BLaER1 treated with 17β-estradiol and CSF1 and Interleukin-3, amounts not matched to agents 10 nM and 100 nM (cell line): Measurements from ENCODE around the gene C4A.
"Not testable (repeated sequence)": the region's sequence is repeated elsewhere in the genome, so short reads cannot be mapped to it uniquely, and the experiment has no call there.

ENCODE experiments used
- H3K27ac ChIP-seq, 11 experiments: shearing (Covaris generic); formaldehyde crosslinking; 2 replicates each; pipeline ENCODE4 v1.8.1; 2022
- H3K27me3 ChIP-seq, 11 experiments: shearing (Covaris generic); formaldehyde crosslinking; 2 replicates each; pipeline ENCODE4 v1.8.1; 2022
- H3K36me3 ChIP-seq, 11 experiments: shearing (Covaris generic); formaldehyde crosslinking; 2 replicates each; pipeline ENCODE4 v1.8.1; 2022
- H3K4me1 ChIP-seq, 10 experiments: shearing (Covaris generic); formaldehyde crosslinking; 2 replicates each; pipeline ENCODE4 v1.8.1; 2022
- H3K4me2 ChIP-seq, 11 experiments: shearing (Covaris generic); formaldehyde crosslinking; 2 replicates each; pipeline ENCODE4 v1.8.1; 2022
- H3K4me3 ChIP-seq, 10 experiments: shearing (Covaris generic); formaldehyde crosslinking; 2 replicates each; pipeline ENCODE4 v1.8.1; 2022
- H3K9ac ChIP-seq, 11 experiments: shearing (Covaris generic); formaldehyde crosslinking; 2 replicates each; pipeline ENCODE4 v1.8.1; 2022
- H3K9me3 ChIP-seq, 11 experiments: shearing (Covaris generic); formaldehyde crosslinking; replicated peaks in 1 of 11; 2 replicates each; pipeline ENCODE4 v1.8.1; 2022
- H4K20me1 ChIP-seq, 11 experiments: shearing (Covaris generic); formaldehyde crosslinking; 2 replicates each; pipeline ENCODE4 v1.8.1; 2022

The C4A gene

GRCh38 chr6:32013738-32014137 is 31.9 kb downstream of the C4A start:
- H3K27ac ChIP-seq, H3K36me3 ChIP-seq, H3K9ac ChIP-seq, H3K4me1 ChIP-seq, H3K4me2 ChIP-seq, H3K9me3 ChIP-seq, H3K4me3 ChIP-seq, H3K27me3 ChIP-seq, H4K20me1 ChIP-seq: not testable (repeated sequence)

DNA sequence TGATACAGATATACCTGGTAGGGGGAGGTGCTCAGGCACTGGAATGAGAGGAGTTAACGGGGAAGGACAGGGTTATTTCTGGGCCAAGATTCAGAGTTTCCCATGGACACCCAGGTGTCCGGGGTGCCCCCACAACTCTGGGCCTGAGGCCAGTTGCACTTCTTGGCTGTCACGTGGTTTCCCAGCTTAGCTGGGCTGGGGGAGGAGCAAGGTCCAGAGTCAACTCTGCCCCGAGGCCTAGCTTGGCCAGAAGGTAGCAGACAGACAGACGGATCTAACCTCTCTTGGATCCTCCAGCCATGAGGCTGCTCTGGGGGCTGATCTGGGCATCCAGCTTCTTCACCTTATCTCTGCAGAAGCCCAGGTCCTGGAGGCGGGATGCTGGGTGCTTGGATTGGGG is 32.7 kb downstream of the C4A start, which contains the start of gene C4B:
TSS of gene C4B (plus strand) at position 249 of the 400 bp plus-strand sequence. CDS start at position 300, 51 bp downstream.
- not testable (repeated sequence) for H3K9ac ChIP-seq, H3K27ac ChIP-seq, H4K20me1 ChIP-seq, H3K36me3 ChIP-seq, H3K4me1 ChIP-seq, H3K4me3 ChIP-seq, H3K4me2 ChIP-seq, H3K27me3 ChIP-seq, H3K9me3 ChIP-seq

- not testable (repeated sequence) for H3K27me3 ChIP-seq, H3K9me3 ChIP-seq, H3K4me1 ChIP-seq, H3K36me3 ChIP-seq, H3K4me2 ChIP-seq, H4K20me1 ChIP-seq, H3K4me3 ChIP-seq, H3K9ac ChIP-seq, H3K27ac ChIP-seq
Observed at GRCh38 chr6:32022100-32022499, 40.2 kb downstream of the C4A start.

DNA sequence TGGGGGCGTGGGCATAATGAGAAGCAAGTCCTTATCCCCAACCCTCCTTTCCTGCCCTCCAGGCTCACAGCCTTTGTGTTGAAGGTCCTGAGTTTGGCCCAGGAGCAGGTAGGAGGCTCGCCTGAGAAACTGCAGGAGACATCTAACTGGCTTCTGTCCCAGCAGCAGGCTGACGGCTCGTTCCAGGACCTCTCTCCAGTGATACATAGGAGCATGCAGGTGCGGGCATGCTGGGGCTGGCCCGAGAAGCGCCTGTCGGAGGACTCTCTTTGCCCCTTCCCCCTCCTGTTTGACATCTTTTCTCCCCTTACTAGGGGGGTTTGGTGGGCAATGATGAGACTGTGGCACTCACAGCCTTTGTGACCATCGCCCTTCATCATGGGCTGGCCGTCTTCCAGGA is 46.8 kb downstream of the C4A start:
- H3K27me3 ChIP-seq = not testable (repeated sequence)

DNA sequence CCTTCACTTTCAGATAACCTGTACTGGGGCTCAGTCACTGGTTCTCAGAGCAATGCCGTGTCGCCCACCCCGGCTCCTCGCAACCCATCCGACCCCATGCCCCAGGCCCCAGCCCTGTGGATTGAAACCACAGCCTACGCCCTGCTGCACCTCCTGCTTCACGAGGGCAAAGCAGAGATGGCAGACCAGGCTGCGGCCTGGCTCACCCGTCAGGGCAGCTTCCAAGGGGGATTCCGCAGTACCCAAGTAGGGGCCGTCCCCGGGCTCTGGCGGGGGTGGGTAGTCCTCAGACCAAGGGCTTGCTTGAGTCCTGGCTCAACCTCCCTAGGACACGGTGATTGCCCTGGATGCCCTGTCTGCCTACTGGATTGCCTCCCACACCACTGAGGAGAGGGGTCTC is 47.7 kb downstream of the C4A start:
- H3K4me3 ChIP-seq, H3K27me3 ChIP-seq, H3K9me3 ChIP-seq, H3K9ac ChIP-seq, H3K4me1 ChIP-seq, H3K36me3 ChIP-seq, H3K4me2 ChIP-seq, H4K20me1 ChIP-seq, H3K27ac ChIP-seq: not testable (repeated sequence)

More for the DNA sequence above, 46.8 kb downstream of the C4A start:
- H3K9me3 ChIP-seq, H3K4me1 ChIP-seq, H3K9ac ChIP-seq, H4K20me1 ChIP-seq, H3K36me3 ChIP-seq, H3K4me3 ChIP-seq, H3K4me2 ChIP-seq, H3K27ac ChIP-seq: not testable (repeated sequence)

- not testable (repeated sequence) for H3K9me3 ChIP-seq, H3K9ac ChIP-seq, H3K27me3 ChIP-seq, H3K4me1 ChIP-seq, H3K36me3 ChIP-seq, H3K27ac ChIP-seq, H4K20me1 ChIP-seq, H3K4me3 ChIP-seq, H3K4me2 ChIP-seq
Observed at GRCh38 chr6:32035283-32036013, 53.6 kb downstream of the C4A start.

GRCh38 chr6:32037136-32037535 is 55.3 kb downstream of the C4A start:
- not testable (repeated sequence) for H3K4me2 ChIP-seq, H3K36me3 ChIP-seq, H3K27me3 ChIP-seq, H3K27ac ChIP-seq, H3K9me3 ChIP-seq, H3K9ac ChIP-seq, H4K20me1 ChIP-seq, H3K4me3 ChIP-seq, H3K4me1 ChIP-seq

- not testable (repeated sequence) for H3K4me2 ChIP-seq
Observed at GRCh38 chr6:32037598-32038524, 56.0 kb downstream of the C4A start, which contains the start of gene CYP21A2. Gene CYP21A2 (plus strand): TSS chr6:32038415. CDS start chr6:32038423, 8 bp downstream.

DNA sequence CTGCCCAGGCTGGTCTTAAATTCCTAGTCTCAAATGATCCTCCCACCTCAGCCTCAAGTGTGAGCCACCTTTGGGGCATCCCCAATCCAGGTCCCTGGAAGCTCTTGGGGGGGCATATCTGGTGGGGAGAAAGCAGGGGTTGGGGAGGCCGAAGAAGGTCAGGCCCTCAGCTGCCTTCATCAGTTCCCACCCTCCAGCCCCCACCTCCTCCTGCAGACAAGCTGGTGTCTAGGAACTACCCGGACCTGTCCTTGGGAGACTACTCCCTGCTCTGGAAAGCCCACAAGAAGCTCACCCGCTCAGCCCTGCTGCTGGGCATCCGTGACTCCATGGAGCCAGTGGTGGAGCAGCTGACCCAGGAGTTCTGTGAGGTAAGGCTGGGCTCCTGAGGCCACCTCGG is 57.0 kb downstream of the C4A start:
- not testable (repeated sequence) for H3K4me3 ChIP-seq, H4K20me1 ChIP-seq, H3K4me1 ChIP-seq, H3K27me3 ChIP-seq, H3K9me3 ChIP-seq, H3K36me3 ChIP-seq, H3K9ac ChIP-seq, H3K27ac ChIP-seq, H3K4me2 ChIP-seq

More at GRCh38 chr6:32037598-32038524, 56.0 kb downstream of the C4A start, which contains the start of gene CYP21A2:
- not testable (repeated sequence) for H3K36me3 ChIP-seq, H3K4me1 ChIP-seq, H3K27me3 ChIP-seq, H3K9ac ChIP-seq, H3K4me3 ChIP-seq, H3K27ac ChIP-seq, H3K9me3 ChIP-seq, H4K20me1 ChIP-seq

DNA sequence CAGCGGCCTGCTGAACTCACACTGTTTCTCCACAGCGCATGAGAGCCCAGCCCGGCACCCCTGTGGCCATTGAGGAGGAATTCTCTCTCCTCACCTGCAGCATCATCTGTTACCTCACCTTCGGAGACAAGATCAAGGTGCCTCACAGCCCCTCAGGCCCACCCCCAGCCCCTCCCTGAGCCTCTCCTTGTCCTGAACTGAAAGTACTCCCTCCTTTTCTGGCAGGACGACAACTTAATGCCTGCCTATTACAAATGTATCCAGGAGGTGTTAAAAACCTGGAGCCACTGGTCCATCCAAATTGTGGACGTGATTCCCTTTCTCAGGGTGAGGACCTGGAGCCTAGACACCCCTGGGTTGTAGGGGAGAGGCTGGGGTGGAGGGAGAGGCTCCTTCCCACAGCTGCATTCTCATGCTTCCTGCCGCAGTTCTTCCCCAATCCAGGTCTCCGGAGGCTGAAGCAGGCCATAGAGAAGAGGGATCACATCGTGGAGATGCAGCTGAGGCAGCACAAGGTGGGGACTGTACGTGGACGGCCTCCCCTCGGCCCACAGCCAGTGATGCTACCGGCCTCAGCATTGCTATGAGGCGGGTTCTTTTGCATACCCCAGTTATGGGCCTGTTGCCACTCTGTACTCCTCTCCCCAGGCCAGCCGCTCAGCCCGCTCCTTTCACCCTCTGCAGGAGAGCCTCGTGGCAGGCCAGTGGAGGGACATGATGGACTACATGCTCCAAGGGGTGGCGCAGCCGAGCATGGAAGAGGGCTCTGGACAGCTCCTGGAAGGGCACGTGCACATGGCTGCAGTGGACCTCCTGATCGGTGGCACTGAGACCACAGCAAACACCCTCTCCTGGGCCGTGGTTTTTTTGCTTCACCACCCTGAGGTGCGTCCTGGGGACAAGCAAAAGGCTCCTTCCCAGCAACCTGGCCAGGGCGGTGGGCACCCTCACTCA is 57.7 kb downstream of the C4A start:
- H3K9me3 ChIP-seq, H3K4me2 ChIP-seq, H4K20me1 ChIP-seq, H3K4me3 ChIP-seq, H3K36me3 ChIP-seq, H3K9ac ChIP-seq, H3K27ac ChIP-seq, H3K4me1 ChIP-seq, H3K27me3 ChIP-seq: not testable (repeated sequence)

DNA sequence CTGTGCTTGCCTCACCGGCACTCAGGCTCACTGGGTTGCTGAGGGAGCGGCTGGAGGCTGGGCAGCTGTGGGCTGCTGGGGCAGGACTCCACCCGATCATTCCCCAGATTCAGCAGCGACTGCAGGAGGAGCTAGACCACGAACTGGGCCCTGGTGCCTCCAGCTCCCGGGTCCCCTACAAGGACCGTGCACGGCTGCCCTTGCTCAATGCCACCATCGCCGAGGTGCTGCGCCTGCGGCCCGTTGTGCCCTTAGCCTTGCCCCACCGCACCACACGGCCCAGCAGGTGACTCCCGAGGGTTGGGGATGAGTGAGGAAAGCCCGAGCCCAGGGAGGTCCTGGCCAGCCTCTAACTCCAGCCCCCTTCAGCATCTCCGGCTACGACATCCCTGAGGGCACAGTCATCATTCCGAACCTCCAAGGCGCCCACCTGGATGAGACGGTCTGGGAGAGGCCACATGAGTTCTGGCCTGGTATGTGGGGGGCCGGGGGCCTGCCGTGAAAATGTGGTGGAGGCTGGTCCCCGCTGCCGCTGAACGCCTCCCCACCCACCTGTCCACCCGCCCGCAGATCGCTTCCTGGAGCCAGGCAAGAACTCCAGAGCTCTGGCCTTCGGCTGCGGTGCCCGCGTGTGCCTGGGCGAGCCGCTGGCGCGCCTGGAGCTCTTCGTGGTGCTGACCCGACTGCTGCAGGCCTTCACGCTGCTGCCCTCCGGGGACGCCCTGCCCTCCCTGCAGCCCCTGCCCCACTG is 58.6 kb downstream of the C4A start:
- H4K20me1 ChIP-seq, H3K27me3 ChIP-seq, H3K9ac ChIP-seq, H3K9me3 ChIP-seq, H3K4me3 ChIP-seq, H3K27ac ChIP-seq, H3K4me1 ChIP-seq, H3K4me2 ChIP-seq, H3K36me3 ChIP-seq: not testable (repeated sequence)

GRCh38 chr6:32041050-32041321 is 59.1 kb downstream of the C4A start:
- H3K27me3 ChIP-seq, H4K20me1 ChIP-seq, H3K27ac ChIP-seq, H3K9me3 ChIP-seq, H3K4me2 ChIP-seq, H3K9ac ChIP-seq, H3K36me3 ChIP-seq, H3K4me3 ChIP-seq, H3K4me1 ChIP-seq: not testable (repeated sequence)

- not testable (repeated sequence) for H4K20me1 ChIP-seq, H3K27me3 ChIP-seq, H3K9ac ChIP-seq, H3K36me3 ChIP-seq, H3K4me2 ChIP-seq, H3K9me3 ChIP-seq, H3K4me1 ChIP-seq, H3K27ac ChIP-seq, H3K4me3 ChIP-seq
Observed at GRCh38 chr6:32041385-32041784, 59.5 kb downstream of the C4A start.
